ENCODE measurements around the gene KRAS. TPM values are rescaled to one million over a fixed set of nuclear protein-coding genes. Genes with fewer than 3 reads are reported as not detected.

KRAS gene
- polyA plus RNA-seq, 2 donors, result 9.6 to 12.1 TPM

GRCh38 chr12:25186788-25187402 is 63.8 kb downstream of the KRAS start:
- Histone ChIP-seq H3K27me3 (ENCODE audit: control insufficient read depth in 1 of 2, insufficient read depth in 2 of 2, low read length in 2 of 2) (no peaks in the 10 kb centered on the region), H3K27ac (ENCODE audit: low read depth in 2 of 2, low read length in 1 of 2) (no peak overlapping the region), H3K4me1 (ENCODE audit: control insufficient read depth in 2 of 2, insufficient read depth in 2 of 2, low read length in 1 of 2) (no peaks in the 10 kb centered on the region), H3K9me3 (ENCODE audit: control insufficient read depth in 2 of 2, insufficient read depth in 1 of 2, low read depth in 1 of 2, low read length in 1 of 2) (no peaks in the 10 kb centered on the region), H3K36me3 (ENCODE audit: control insufficient read depth in 2 of 2, insufficient read depth in 2 of 2, low read length in 1 of 2) (no peaks in the 10 kb centered on the region), H3K4me3 (ENCODE audit: low read depth in 1 of 2, low read length in 2 of 2) (no peak overlapping the region)
- 29 to 49% methylated on average over 3 of the region's 3 CpGs for WGBS, 2 donors

DNA sequence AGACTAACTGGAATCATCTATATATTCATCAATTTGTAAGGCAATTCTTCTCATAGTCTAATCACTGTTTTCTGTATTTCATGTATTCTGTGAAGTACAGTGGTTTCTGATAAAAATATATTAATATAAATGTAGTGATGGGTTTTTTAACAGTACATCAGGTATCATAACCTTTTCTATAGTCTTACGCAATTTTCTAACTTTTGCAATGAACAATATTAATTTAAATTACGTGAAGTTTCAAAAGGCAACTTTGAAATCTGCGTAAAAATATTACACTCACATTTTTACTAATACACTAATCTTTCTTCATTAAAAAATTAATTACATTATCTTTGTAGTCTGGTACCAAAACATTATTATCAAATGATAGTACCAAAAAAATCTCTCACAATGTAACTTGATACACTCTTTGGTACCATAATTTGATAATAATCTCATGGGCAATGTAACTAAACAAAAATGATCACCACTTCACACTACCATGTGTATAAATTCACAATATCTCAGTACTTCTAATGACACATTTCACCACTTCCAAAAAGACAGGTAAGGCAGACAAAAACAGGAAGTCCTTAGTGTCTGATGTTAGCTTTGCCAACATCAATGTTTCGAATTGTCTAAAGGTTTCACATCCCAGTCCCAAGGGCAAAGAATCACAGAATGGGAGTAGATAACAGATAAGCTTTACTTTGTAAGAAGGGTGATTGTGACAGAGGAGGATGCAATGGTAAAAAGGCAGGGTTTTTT is 64.5 kb downstream of the KRAS start:
- no peak overlapping the region for H3K27ac ChIP-seq (ENCODE audit: low read depth in 2 of 2, low read length in 1 of 2)
- H3K27me3 ChIP-seq (ENCODE audit: control insufficient read depth in 1 of 2, insufficient read depth in 2 of 2, low read length in 2 of 2), result no peaks in the 10 kb centered on the region
- H3K9me3 ChIP-seq (ENCODE audit: control insufficient read depth in 2 of 2, insufficient read depth in 1 of 2, low read depth in 1 of 2, low read length in 1 of 2), result no peaks in the 10 kb centered on the region
- H3K4me3 ChIP-seq (ENCODE audit: low read depth in 1 of 2, low read length in 2 of 2), result no peak overlapping the region
- H3K36me3 ChIP-seq (ENCODE audit: control insufficient read depth in 2 of 2, insufficient read depth in 2 of 2, low read length in 1 of 2), result no peaks in the 10 kb centered on the region
- H3K4me1 ChIP-seq (ENCODE audit: control insufficient read depth in 2 of 2, insufficient read depth in 2 of 2, low read length in 1 of 2), result no peaks in the 10 kb centered on the region
- 76 to 91% methylated on average over 4 of the region's 4 CpGs for WGBS, 2 donors

DNA sequence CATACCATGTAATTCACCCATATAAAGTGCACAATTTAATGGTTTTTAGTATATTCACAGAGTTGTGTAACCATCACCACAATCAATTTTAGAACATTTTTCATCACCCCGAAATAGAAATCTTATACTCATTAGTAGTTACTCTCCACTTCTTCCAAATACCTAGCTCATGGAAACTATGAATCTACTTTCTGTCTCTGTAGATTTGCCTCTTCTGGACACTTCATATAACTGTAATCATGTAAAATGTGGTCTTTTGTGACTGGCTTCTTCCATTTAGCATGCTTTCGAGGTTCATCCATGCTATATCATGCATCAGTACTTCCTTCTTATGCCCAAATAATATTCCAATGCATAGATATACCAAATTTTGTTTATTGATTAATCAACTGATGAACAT is 66.6 kb downstream of the KRAS start:
- no peak overlapping the region for H3K27ac ChIP-seq (ENCODE audit: low read depth in 2 of 2, low read length in 1 of 2)
- 48 to 82% methylated on average over 2 of the region's 2 CpGs for WGBS, 2 donors

DNA sequence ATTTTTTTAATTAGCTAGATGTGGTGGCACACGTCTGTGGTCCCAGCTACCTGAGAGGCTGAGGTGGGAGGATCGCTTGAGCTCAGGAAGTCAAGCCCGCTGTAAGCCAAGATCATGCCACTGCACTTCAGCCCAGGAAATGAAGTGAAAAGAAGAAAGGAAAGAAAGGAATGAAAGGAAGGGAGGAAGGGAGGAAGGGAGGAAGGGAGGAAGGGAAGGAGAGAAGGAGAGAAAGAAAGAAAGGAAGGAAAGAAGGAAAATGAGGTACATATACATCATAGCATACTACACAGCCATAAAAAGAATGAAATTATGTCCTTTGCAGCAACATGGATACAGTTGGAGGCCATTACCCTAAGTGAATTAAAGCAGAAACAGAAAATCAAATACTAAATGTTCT is 68.0 kb downstream of the KRAS start:
- 78 to 82% methylated on average over 3 of the region's 3 CpGs for WGBS, 2 donors
- Histone ChIP-seq H3K9me3 (ENCODE audit: control insufficient read depth in 2 of 2, insufficient read depth in 1 of 2, low read depth in 1 of 2, low read length in 1 of 2) (no peaks in the 10 kb centered on the region), H3K36me3 (ENCODE audit: control insufficient read depth in 2 of 2, insufficient read depth in 2 of 2, low read length in 1 of 2) (no peaks in the 10 kb centered on the region), H3K4me1 (ENCODE audit: control insufficient read depth in 2 of 2, insufficient read depth in 2 of 2, low read length in 1 of 2) (no peaks in the 10 kb centered on the region), H3K4me3 (ENCODE audit: low read depth in 1 of 2, low read length in 2 of 2) (no peak overlapping the region), H3K27ac (ENCODE audit: low read depth in 2 of 2, low read length in 1 of 2) (no peak overlapping the region), H3K27me3 (ENCODE audit: control insufficient read depth in 1 of 2, insufficient read depth in 2 of 2, low read length in 2 of 2) (no peaks in the 10 kb centered on the region)

More for the DNA sequence above, 66.6 kb downstream of the KRAS start:
- Histone ChIP-seq H3K9me3 (ENCODE audit: control insufficient read depth in 2 of 2, insufficient read depth in 1 of 2, low read depth in 1 of 2, low read length in 1 of 2) (no peaks in the 10 kb centered on the region), H3K27me3 (ENCODE audit: control insufficient read depth in 1 of 2, insufficient read depth in 2 of 2, low read length in 2 of 2) (no peaks in the 10 kb centered on the region), H3K36me3 (ENCODE audit: control insufficient read depth in 2 of 2, insufficient read depth in 2 of 2, low read length in 1 of 2) (no peaks in the 10 kb centered on the region), H3K4me1 (ENCODE audit: control insufficient read depth in 2 of 2, insufficient read depth in 2 of 2, low read length in 1 of 2) (no peaks in the 10 kb centered on the region), H3K4me3 (ENCODE audit: low read depth in 1 of 2, low read length in 2 of 2) (no peak overlapping the region)

- H3K4me3 ChIP-seq (ENCODE audit: low read depth in 1 of 2, low read length in 2 of 2), result no peak overlapping the region
- no peak overlapping the region for H3K27ac ChIP-seq (ENCODE audit: low read depth in 2 of 2, low read length in 1 of 2)
- H3K36me3 ChIP-seq (ENCODE audit: control insufficient read depth in 2 of 2, insufficient read depth in 2 of 2, low read length in 1 of 2), result no peaks in the 10 kb centered on the region
- WGBS, 2 donors, result 91% methylated on average over 6 of the region's 6 CpGs
- no peaks in the 10 kb centered on the region for H3K27me3 ChIP-seq (ENCODE audit: control insufficient read depth in 1 of 2, insufficient read depth in 2 of 2, low read length in 2 of 2)
- no peaks in the 10 kb centered on the region for H3K9me3 ChIP-seq (ENCODE audit: control insufficient read depth in 2 of 2, insufficient read depth in 1 of 2, low read depth in 1 of 2, low read length in 1 of 2)
- H3K4me1 ChIP-seq (ENCODE audit: control insufficient read depth in 2 of 2, insufficient read depth in 2 of 2, low read length in 1 of 2), result no peaks in the 10 kb centered on the region
These were observed 87.9 kb downstream of the KRAS start for GRCh38 chr12:25162866-25163265.

DNA sequence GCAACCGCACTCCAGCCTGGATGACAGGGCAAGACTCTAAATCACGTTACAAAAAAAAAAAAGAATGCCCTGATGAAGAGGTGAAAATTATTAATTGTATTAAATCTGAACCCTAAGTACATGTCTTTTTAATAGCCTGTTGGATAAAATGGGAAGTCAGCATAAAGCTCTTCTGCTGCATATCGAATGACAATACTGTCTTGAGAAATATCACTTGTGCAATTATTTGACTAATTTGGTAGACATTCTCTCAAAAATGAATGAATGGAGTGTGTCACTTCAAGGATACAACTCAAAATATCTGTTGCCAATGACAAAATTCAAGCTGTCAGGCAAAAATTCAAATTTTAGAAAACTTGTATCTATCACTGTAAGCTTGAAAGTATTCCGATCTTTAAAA is 94.7 kb downstream of the KRAS start:
- H3K27ac ChIP-seq (ENCODE audit: low read depth in 2 of 2, low read length in 1 of 2), result no peak overlapping the region
- no peaks in the 10 kb centered on the region for H3K36me3 ChIP-seq (ENCODE audit: control insufficient read depth in 2 of 2, insufficient read depth in 2 of 2, low read length in 1 of 2)
- no peak overlapping the region for H3K4me3 ChIP-seq (ENCODE audit: low read depth in 1 of 2, low read length in 2 of 2)
- 93 to 94% methylated on average over 4 of the region's 4 CpGs for WGBS, 2 donors
- H3K4me1 ChIP-seq (ENCODE audit: control insufficient read depth in 2 of 2, insufficient read depth in 2 of 2, low read length in 1 of 2), result no peaks in the 10 kb centered on the region
- H3K27me3 ChIP-seq (ENCODE audit: control insufficient read depth in 1 of 2, insufficient read depth in 2 of 2, low read length in 2 of 2), result no peaks in the 10 kb centered on the region
- no peaks in the 10 kb centered on the region for H3K9me3 ChIP-seq (ENCODE audit: control insufficient read depth in 2 of 2, insufficient read depth in 1 of 2, low read depth in 1 of 2, low read length in 1 of 2)

GRCh38 chr12:25155022-25155576 is 95.6 kb downstream of the KRAS start:
- no peaks in the 10 kb centered on the region for H3K27me3 ChIP-seq (ENCODE audit: control insufficient read depth in 1 of 2, insufficient read depth in 2 of 2, low read length in 2 of 2)
- 46 to 49% methylated on average over 2 of the region's 2 CpGs for WGBS, 2 donors
- H3K4me3 ChIP-seq (ENCODE audit: low read depth in 1 of 2, low read length in 2 of 2), result no peak overlapping the region
- no peaks in the 10 kb centered on the region for H3K36me3 ChIP-seq (ENCODE audit: control insufficient read depth in 2 of 2, insufficient read depth in 2 of 2, low read length in 1 of 2)
- H3K27ac ChIP-seq (ENCODE audit: low read depth in 2 of 2, low read length in 1 of 2), result no peak overlapping the region
- no peaks in the 10 kb centered on the region for H3K9me3 ChIP-seq (ENCODE audit: control insufficient read depth in 2 of 2, insufficient read depth in 1 of 2, low read depth in 1 of 2, low read length in 1 of 2)
- H3K4me1 ChIP-seq (ENCODE audit: control insufficient read depth in 2 of 2, insufficient read depth in 2 of 2, low read length in 1 of 2), result no peaks in the 10 kb centered on the region

Other genes with a start within 250 kb of the KRAS start
- under 1 TPM; 0.07 to 0.18 TPM for gene DNAI7, start 55.8 kb downstream of the KRAS start, polyA plus RNA-seq
- gene ETFRF1, start 55.7 kb downstream of the KRAS start, polyA plus RNA-seq, result 10 to 100 TPM; 11.5 to 15.7 TPM